Upper lobe of right lung (tissue), 1 donor: Measurements from ENCODE around the gene PTPRC. TPM values are rescaled to one million over a fixed set of nuclear protein-coding genes. Genes with fewer than 3 reads are reported as not detected.

Experiments used
- ATAC-seq: fragments of 200-7000 bp; cut with Tn5 transposase; one replicate; pipeline ENCODE4 v1.9.1; 2020; ENCODE audit warnings: mild to moderate bottlenecking, moderate library complexity
- DNase-seq: peaks from one replicate; pipeline ENCODE4 v3.0.0-alpha.2; 2020
- H3K27ac ChIP-seq: fragments of 200-600 bp; one replicate; pipeline ENCODE4 v1.8.0; 2022
- H3K27me3 ChIP-seq: fragments of 200-600 bp; one replicate; pipeline ENCODE4 v1.8.0; 2022; ENCODE audit warnings: mild to moderate bottlenecking
- H3K36me3 ChIP-seq: fragments of 200-600 bp; one replicate; pipeline ENCODE4 v1.8.0; 2022
- H3K4me1 ChIP-seq: fragments of 200-600 bp; one replicate; pipeline ENCODE4 v1.8.0; 2022
- H3K4me3 ChIP-seq: fragments of 200-600 bp; one replicate; pipeline ENCODE4 v1.8.0; 2022; ENCODE audit warnings: mild to moderate bottlenecking
- H3K9me3 ChIP-seq: fragments of 200-600 bp; one replicate; pipeline ENCODE4 v1.8.0; 2022
- CTCF ChIP-seq: fragments of 200-600 bp; IDR thresholded peaks from one replicate; pipeline ENCODE4 v1.8.0; 2022; ENCODE audit warnings: antibody characterized with exemption
- intact Hi-C: fragments of 100-400 bp; cut with DNase I; formaldehyde crosslinking; loops from one replicate; pipeline ENCODE4 v1.11.0; 2022
- total RNA-seq: library from RNA; stranded (reverse); fragmentation: NEBNext Ultra II Directional; extraction: Animal tissue kit (Norgen Biotek cat#: 25700); gene quantifications from one replicate; pipeline ENCODE4 v1.2.1, GENCODE V29; 2021
- donor health status: DM: no; HTN: yes; CAD: no; lungs with severe emphysema.

Gene PTPRC
- total RNA-seq, 1 donor from 2014 or later: 127 TPM

DNA sequence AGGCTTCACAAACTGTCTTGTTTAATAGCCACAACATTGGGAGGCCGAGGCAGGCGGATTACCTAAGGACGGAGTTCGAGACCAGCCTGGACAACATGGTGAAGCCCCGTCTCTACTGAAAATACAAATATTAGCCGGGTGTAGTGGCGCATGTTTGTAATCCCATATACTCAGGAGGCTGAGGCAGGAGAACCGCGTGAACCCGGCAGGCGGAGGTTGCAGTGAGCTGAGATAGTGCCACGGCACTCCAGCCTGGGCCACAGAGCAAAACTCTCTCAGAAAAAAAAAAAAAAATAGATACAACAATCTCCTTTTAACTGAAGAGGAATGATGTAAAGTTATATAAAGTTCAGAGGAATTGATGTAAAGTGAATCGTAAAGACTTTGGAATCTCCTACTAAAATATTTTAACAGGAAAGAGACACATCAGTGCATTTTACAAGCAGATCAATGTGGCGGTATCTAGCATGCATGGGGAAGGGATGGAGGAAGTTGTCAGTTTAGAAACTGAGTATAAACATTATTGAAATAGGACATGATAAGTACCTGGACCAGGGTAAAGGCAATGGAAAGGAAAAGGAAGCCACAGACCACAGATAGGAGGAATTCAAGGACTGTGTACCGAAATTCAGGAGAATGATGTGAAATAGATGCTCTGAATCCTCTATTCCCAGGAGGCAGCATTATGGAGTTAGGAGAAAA lies 41.5 kb downstream of the PTPRC start:
- no peak for ATAC-seq
- intact Hi-C loops: no loop called here
- peak overlapping the region; percentile 71 for H3K27ac ChIP-seq
- H3K27me3 ChIP-seq: no peaks in the 10 kb centered on the region
- peaks cover 33% of the 10 kb centered on the region for H3K4me1 ChIP-seq
- no peaks in the 10 kb centered on the region for H3K9me3 ChIP-seq
- no peak for DNase-seq
- no peaks in the 10 kb centered on the region for H3K36me3 ChIP-seq
- TF ChIP-seq CTCF: no peak
- no peak overlapping the region for H3K4me3 ChIP-seq

DNA sequence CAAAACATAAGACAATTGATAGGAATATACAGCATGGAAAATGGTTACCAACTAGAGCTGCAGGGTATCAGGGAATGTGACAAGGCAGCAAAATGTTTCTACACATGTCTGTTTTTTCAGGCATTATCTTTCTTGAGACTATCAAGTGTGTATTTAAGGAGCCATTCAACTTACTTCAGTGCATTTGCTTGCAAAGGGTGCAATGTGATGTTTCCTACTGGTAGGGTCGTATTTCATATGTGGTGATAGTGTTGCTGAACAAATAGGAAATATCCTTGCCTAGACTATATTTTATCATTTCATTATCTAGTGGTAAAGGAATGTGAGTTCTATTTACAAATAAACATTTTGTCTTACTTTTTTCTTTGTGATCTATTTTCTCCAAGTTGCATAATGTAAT lies 42.4 kb downstream of the PTPRC start:
- no peak for TF ChIP-seq CTCF
- Histone ChIP-seq H3K27me3 (no peaks in the 10 kb centered on the region), H3K4me1 (peaks cover 38% of the 10 kb centered on the region), H3K4me3 (no peak overlapping the region), H3K36me3 (no peaks in the 10 kb centered on the region), H3K9me3 (no peaks in the 10 kb centered on the region), H3K27ac (peak overlapping the region; percentile 71)
- intact Hi-C loops: no loop called here
- DNase-seq (no peak), ATAC-seq (no peak)

DNA sequence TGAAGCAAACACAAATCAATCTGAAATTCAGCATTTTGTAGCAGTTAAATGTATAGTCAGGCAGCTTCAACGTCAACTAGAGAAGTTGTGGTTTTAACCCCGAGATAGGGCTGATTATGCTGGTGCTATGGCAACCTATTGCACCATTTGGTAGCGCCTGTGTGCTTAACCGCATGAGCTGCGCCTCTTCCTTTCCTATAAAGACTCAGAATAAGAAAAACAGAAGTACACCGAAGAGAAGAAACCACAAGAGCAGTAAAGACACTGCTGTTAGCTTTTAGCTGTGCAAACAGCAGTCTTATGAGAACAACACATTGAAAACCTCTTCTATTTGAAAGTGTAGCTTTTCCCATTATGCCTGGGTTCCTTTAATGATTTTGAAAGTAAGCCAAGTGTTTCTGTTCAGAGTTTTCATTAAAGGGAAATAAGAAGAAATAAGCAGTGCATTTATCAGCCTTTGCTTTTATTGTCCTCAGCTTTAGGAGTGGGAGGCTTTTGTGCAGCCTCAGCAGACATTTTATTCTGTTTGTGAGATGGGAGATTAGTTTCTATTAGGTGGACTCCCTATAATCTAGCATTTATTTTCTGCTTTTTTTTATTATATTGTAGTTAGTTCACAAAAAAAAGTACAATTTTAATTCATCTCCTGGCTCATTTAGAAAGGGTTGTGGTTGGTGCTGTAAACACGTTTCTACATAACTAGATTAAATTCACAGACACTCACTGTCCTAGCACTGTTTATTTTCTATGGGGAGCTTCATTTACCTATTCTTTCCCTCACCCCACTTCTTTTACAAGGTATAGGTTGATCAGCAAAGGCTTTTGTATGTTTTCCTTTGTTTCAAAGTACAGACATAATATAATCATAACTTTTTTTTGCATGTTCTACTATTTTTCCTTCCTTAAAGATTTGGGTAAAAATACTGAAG lies 43.3 kb downstream of the PTPRC start:
- ATAC-seq: peak; percentile 96
- no peaks in the 10 kb centered on the region for H3K36me3 ChIP-seq
- TF ChIP-seq CTCF: no peak
- H3K4me3 ChIP-seq: peak overlapping the region; percentile 14
- intact Hi-C loops: no loop called here
- H3K9me3 ChIP-seq: no peaks in the 10 kb centered on the region
- peak; percentile 67 for DNase-seq
- peak overlapping the region; percentile 71 for H3K27ac ChIP-seq
- H3K27me3 ChIP-seq: no peaks in the 10 kb centered on the region
- H3K4me1 ChIP-seq: peaks cover 33% of the 10 kb centered on the region

- intact Hi-C loops: no loop called here
- H3K9me3 ChIP-seq: no peaks in the 10 kb centered on the region
- no peaks in the 10 kb centered on the region for H3K27me3 ChIP-seq
- H3K27ac ChIP-seq: peak overlapping the region; percentile 70
- peaks cover 28% of the 10 kb centered on the region for H3K4me1 ChIP-seq
- DNase-seq (no peak), ATAC-seq (no peak)
- no peak overlapping the region for H3K4me3 ChIP-seq
- TF ChIP-seq CTCF: no peak
- H3K36me3 ChIP-seq: no peaks in the 10 kb centered on the region
Measured at GRCh38 chr1:198682850-198683249, 44.0 kb downstream of the PTPRC start.

DNA sequence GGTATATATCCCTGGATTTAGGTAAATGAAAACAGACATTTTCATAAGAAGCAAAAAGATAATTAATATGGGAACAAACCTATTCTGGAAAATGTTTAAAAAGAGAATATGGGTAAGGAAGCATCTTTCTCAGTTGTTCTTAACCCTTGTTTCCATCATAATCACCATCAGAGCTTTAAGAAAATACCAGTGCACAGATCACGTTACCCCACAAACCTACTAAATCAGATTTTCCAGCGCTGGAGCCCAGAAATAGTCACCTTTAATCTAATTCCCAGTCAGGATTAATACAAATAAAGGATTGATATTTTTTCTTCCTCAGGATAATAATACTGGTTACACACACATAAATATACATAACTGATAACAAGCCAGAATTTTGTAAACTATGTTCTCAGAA lies 44.6 kb downstream of the PTPRC start:
- peaks cover 28% of the 10 kb centered on the region for H3K4me1 ChIP-seq
- ATAC-seq (no peak), DNase-seq (no peak)
- no peaks in the 10 kb centered on the region for H3K27me3 ChIP-seq
- H3K9me3 ChIP-seq: no peaks in the 10 kb centered on the region
- H3K4me3 ChIP-seq: no peak overlapping the region
- intact Hi-C loops: no loop called here
- no peak for TF ChIP-seq CTCF
- peak overlapping the region; percentile 70 for H3K27ac ChIP-seq
- no peaks in the 10 kb centered on the region for H3K36me3 ChIP-seq
